Activated CD4-positive, alpha-beta T cell treated with anti-CD3 and anti-CD28 coated beads, Interleukin-2, Interleukin-4, amounts not matched to agents 100 ng/mL and 50 ng/mL, durations not matched to agents 16 hours and 8 hours (primary cell): ENCODE data around the gene COG7.

ENCODE experiments used
- DNase-seq: peaks from one replicate; pipeline ENCODE4 v3.0.0-alpha.2; 2020; ENCODE audit warnings: low spot score

COG7 gene

GRCh38 chr16:23357761-23358290, 95.2 kb downstream of the COG7 start:
- no peak for DNase-seq

GRCh38 chr16:23356941-23357340, 96.0 kb downstream of the COG7 start:
- no peak for DNase-seq

GRCh38 chr16:23355106-23355670, 97.8 kb downstream of the COG7 start:
- DNase-seq = no peak

- DNase-seq = no peak
Observed at GRCh38 chr16:23354246-23354645, 98.7 kb downstream of the COG7 start.

GRCh38 chr16:23353440-23353839, 99.5 kb downstream of the COG7 start:
- no peak for DNase-seq

GRCh38 chr16:23351360-23351759, 101.6 kb downstream of the COG7 start:
- DNase-seq = no peak

GRCh38 chr16:23348579-23349469, 104.2 kb downstream of the COG7 start:
- no peak for DNase-seq

- DNase-seq = no peak
Observed at GRCh38 chr16:23345237-23345636, 107.8 kb downstream of the COG7 start.

GRCh38 chr16:23343643-23344612, 109.1 kb downstream of the COG7 start:
- no peak for DNase-seq

GRCh38 chr16:23342083-23342640, 110.8 kb downstream of the COG7 start:
- DNase-seq = no peak

GRCh38 chr16:23339787-23340186, 113.2 kb downstream of the COG7 start:
- DNase-seq = no peak
